Spleen (tissue), 7 donors: ENCODE data around the gene SMCP.

Source experiments
- POLR2A ChIP-seq, 3 donors: fragments of 450-650 bp; IDR thresholded peaks; one replicate each; pipeline ENCODE4 v1.5.1; 2017; ENCODE audit warnings: antibody characterized with exemption in 3 of 3, mild to moderate bottlenecking in 1 of 3
- POLR2AphosphoS5 ChIP-seq, 3 donors: sonication (generic); formaldehyde crosslinking; IDR thresholded peaks; one replicate each; pipeline ENCODE4 v1.5.1; 2017; ENCODE audit warnings: antibody characterized with exemption in 3 of 3
- TF ChIP-seq, protein P1 (sequence below), 11 experiments: fragments of 200-600 bp in 7 of 11; fragments of 450-650 bp in 4 of 11; sonication (generic) in 4 of 11; IDR thresholded peaks in 8 of 11; conservative IDR thresholded peaks in 3 of 11; 1 replicate in 7 of 11; 2 replicates in 4 of 11; pipeline versions ENCODE4 v1.4.0 to v1.8.0; 2016 to 2021; ENCODE audit warnings: antibody characterized with exemption in 11 of 11, inconsistent platforms in 4 of 11, mild to moderate bottlenecking in 1 of 11
- donor health status: DM: no; HTN: no; CAD: no; lungs with moderate emphysema.
- donor health status: DM: no; HTN: no; CAD: no.
- donor health status: DM: no; HTN: no; CAD: no.

DNA sequence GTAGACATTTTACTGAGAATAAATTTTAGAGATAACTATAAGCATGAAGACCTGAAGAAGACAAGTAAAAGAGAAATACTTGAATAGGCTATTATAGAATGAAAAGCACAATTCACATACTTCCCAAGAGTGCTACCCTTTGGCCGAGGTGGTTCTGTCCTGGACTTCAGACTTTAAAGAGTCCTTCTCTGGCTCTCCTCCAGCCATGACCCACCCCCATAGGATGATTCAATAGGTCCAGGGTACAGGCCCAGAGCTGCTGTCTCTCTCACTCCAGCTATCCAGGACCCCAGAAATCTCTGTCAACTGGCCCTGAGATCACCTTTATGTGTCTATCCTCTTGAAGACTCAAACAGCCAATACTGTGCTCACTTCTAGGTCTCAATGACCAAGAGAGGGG is 1.3 kb upstream of the SMCP start:
- TF ChIP-seq, protein P1, sequence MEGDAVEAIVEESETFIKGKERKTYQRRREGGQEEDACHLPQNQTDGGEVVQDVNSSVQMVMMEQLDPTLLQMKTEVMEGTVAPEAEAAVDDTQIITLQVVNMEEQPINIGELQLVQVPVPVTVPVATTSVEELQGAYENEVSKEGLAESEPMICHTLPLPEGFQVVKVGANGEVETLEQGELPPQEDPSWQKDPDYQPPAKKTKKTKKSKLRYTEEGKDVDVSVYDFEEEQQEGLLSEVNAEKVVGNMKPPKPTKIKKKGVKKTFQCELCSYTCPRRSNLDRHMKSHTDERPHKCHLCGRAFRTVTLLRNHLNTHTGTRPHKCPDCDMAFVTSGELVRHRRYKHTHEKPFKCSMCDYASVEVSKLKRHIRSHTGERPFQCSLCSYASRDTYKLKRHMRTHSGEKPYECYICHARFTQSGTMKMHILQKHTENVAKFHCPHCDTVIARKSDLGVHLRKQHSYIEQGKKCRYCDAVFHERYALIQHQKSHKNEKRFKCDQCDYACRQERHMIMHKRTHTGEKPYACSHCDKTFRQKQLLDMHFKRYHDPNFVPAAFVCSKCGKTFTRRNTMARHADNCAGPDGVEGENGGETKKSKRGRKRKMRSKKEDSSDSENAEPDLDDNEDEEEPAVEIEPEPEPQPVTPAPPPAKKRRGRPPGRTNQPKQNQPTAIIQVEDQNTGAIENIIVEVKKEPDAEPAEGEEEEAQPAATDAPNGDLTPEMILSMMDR (IDR thresholded peaks at IDR 0.05 in 8 of 11, conservative IDR thresholded peaks at IDR 0.05 in 3 of 11): no peak
- TF ChIP-seq POLR2AphosphoS5 (IDR thresholded peaks at IDR 0.05) (no peak), POLR2A (IDR thresholded peaks at IDR 0.05) (no peak)
